HG03575 (cell line): ENCODE results near the gene OXER1.

ENCODE experiments used
- ATAC-seq: cut with Tn5 transposase; IDR thresholded peaks from one replicate; pipeline ENCODE4 v1.9.1; 2021; ENCODE audit not compliant: unreplicated experiment, insufficient number of reproducible peaks, low FRiP score; ENCODE audit errors: extremely low read depth

The OXER1 gene

GRCh38 chr2:42795275-42795674, 31.3 kb upstream of the OXER1 start:
- ATAC-seq: no peak

- ATAC-seq: no peak
Measured at GRCh38 chr2:42794271-42795046, 30.5 kb upstream of the OXER1 start.

GRCh38 chr2:42793334-42794270, 29.7 kb upstream of the OXER1 start:
- no peak for ATAC-seq

GRCh38 chr2:42792583-42793333, 28.8 kb upstream of the OXER1 start, which contains the start of gene HAAO:
HAAO (minus strand) TSS chr2:42792583; CDS start chr2:42792536, 47 bp downstream.
- no peak for ATAC-seq

- ATAC-seq: no peak
Measured at GRCh38 chr2:42792087-42792582, 28.2 kb upstream of the OXER1 start.

- ATAC-seq: no peak
Measured at GRCh38 chr2:42791606-42792005, 27.7 kb upstream of the OXER1 start.

GRCh38 chr2:42789751-42790150, 25.8 kb upstream of the OXER1 start:
- ATAC-seq: no peak

GRCh38 chr2:42788882-42789281, 24.9 kb upstream of the OXER1 start:
- no peak for ATAC-seq

- ATAC-seq: no peak
Measured at GRCh38 chr2:42788478-42788793, 24.5 kb upstream of the OXER1 start.

GRCh38 chr2:42787788-42788477, 24.0 kb upstream of the OXER1 start:
- ATAC-seq: no peak

- ATAC-seq: no peak
Measured at GRCh38 chr2:42787424-42787787, 23.5 kb upstream of the OXER1 start.

GRCh38 chr2:42786561-42787345, 22.8 kb upstream of the OXER1 start:
- ATAC-seq: no peak

- no peak for ATAC-seq
Measured at GRCh38 chr2:42784204-42784880, 20.4 kb upstream of the OXER1 start.

- no peak for ATAC-seq
Measured at GRCh38 chr2:42783511-42783910, 19.6 kb upstream of the OXER1 start.

GRCh38 chr2:42781181-42781580, 17.2 kb upstream of the OXER1 start:
- no peak for ATAC-seq

- ATAC-seq: no peak
Measured at GRCh38 chr2:42777883-42778805, 14.2 kb upstream of the OXER1 start.

- no peak for ATAC-seq
Measured at GRCh38 chr2:42775810-42776209, 11.9 kb upstream of the OXER1 start.
